Gastroesophageal sphincter (tissue), 3 donors: ENCODE measurements around the gene IKZF2.

Source experiments
- EP300 ChIP-seq: sonication (generic); formaldehyde crosslinking; IDR thresholded peaks from one replicate; pipeline ENCODE4 v1.6.1; 2017; ENCODE audit warnings: antibody characterized with exemption, mild to moderate bottlenecking
- POLR2A ChIP-seq, 2 donors: fragments of 450-650 bp; IDR thresholded peaks; one replicate each; pipeline ENCODE4 v1.6.1; 2017; ENCODE audit warnings: antibody characterized with exemption in 2 of 2, mild to moderate bottlenecking in 2 of 2, moderate library complexity in 1 of 2
- POLR2AphosphoS5 ChIP-seq: sonication (generic); formaldehyde crosslinking; IDR thresholded peaks from one replicate; pipeline ENCODE4 v1.6.1; 2017; ENCODE audit warnings: antibody characterized with exemption
- TF ChIP-seq, protein P1 (sequence below), 4 experiments: fragments of 200-600 bp in 2 of 4; fragments of 450-650 bp in 2 of 4; sonication (generic) in 1 of 4; IDR thresholded peaks; one replicate each; pipeline ENCODE4 v1.5.1; 2017 to 2019; ENCODE audit warnings: antibody characterized with exemption in 4 of 4, mild to moderate bottlenecking in 2 of 4, moderate library complexity in 2 of 4

DNA sequence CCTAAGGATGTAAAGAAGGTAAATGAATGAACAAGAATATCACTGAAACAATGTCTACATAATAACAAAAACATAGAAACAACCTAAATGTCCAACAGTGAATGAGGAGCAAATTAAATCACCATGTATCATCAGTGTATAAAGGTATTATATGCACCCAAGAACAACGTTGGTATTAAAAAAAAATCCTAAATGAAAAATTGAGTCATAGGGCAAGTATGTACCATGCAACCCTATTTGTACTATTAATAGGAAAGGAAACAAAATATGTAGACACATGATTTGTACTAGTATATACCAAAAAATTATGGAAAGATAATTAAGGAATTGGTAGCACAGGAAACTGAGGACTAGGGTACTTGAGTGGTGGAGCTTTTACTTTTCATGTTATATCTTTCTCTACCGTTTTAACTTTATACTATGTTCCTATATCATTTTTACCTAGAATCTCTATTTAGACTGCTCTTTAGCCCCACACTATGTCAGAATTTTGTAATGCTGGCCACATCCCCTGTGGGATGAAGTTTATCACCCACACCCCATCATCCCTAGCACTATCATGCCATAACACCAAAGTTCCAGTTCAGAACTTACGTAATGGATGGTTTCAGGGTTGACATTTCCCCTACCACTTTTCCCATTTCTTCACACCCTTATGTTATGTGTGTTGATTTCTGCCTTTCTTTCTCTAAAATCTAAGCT, 25.6 kb downstream of the IKZF2 start:
- TF ChIP-seq, protein P1, sequence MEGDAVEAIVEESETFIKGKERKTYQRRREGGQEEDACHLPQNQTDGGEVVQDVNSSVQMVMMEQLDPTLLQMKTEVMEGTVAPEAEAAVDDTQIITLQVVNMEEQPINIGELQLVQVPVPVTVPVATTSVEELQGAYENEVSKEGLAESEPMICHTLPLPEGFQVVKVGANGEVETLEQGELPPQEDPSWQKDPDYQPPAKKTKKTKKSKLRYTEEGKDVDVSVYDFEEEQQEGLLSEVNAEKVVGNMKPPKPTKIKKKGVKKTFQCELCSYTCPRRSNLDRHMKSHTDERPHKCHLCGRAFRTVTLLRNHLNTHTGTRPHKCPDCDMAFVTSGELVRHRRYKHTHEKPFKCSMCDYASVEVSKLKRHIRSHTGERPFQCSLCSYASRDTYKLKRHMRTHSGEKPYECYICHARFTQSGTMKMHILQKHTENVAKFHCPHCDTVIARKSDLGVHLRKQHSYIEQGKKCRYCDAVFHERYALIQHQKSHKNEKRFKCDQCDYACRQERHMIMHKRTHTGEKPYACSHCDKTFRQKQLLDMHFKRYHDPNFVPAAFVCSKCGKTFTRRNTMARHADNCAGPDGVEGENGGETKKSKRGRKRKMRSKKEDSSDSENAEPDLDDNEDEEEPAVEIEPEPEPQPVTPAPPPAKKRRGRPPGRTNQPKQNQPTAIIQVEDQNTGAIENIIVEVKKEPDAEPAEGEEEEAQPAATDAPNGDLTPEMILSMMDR (IDR thresholded peaks at IDR 0.05): no peak
- TF ChIP-seq POLR2A (IDR thresholded peaks at IDR 0.05) (no peak), POLR2AphosphoS5 (no peak), EP300 (no peak)
